Right kidney (tissue), 1 donor: ENCODE results near the gene C2CD4C.
A peak's percentile ranks its signal among the peaks of the same experiment; 100 is the strongest.
"Not testable (repeated sequence)": the region's sequence is repeated elsewhere in the genome, so short reads cannot be mapped to it uniquely, and the experiment has no call there.

ENCODE experiments used
- DNase-seq: peaks from one replicate; pipeline ENCODE4 v3.0.0-alpha.2; 2016

C2CD4C gene

GRCh38 chr19:383040-383439, 25.9 kb downstream of the C2CD4C start:
- no peak for DNase-seq

- DNase-seq = not testable (repeated sequence)
Measured at GRCh38 chr19:382578-382977, 26.4 kb downstream of the C2CD4C start.

GRCh38 chr19:381901-382300, 27.0 kb downstream of the C2CD4C start:
- DNase-seq = not testable (repeated sequence)

GRCh38 chr19:380618-381219, 28.2 kb downstream of the C2CD4C start:
- DNase-seq = not testable (repeated sequence)

- no peak for DNase-seq
Measured at GRCh38 chr19:379796-380195, 29.2 kb downstream of the C2CD4C start.

GRCh38 chr19:378706-379105, 30.2 kb downstream of the C2CD4C start:
- DNase-seq = no peak

GRCh38 chr19:377801-378581, 31.0 kb downstream of the C2CD4C start:
- DNase-seq = no peak

- no peak for DNase-seq
Measured at GRCh38 chr19:376111-376470, 32.9 kb downstream of the C2CD4C start.

- DNase-seq = no peak
Measured at GRCh38 chr19:375395-376110, 33.4 kb downstream of the C2CD4C start.

GRCh38 chr19:374886-375235, 34.1 kb downstream of the C2CD4C start:
- DNase-seq = no peak

GRCh38 chr19:374183-374885, 34.6 kb downstream of the C2CD4C start:
- no peak for DNase-seq

- DNase-seq = no peak
Measured at GRCh38 chr19:373391-374182, 35.4 kb downstream of the C2CD4C start.

- DNase-seq = no peak
Measured at GRCh38 chr19:372306-372890, 36.5 kb downstream of the C2CD4C start.

- DNase-seq = no peak
Measured at GRCh38 chr19:371501-372168, 37.3 kb downstream of the C2CD4C start.

- no peak for DNase-seq
Measured at GRCh38 chr19:370641-371330, 38.2 kb downstream of the C2CD4C start.

- no peak for DNase-seq
Measured at GRCh38 chr19:369876-370275, 39.1 kb downstream of the C2CD4C start.

- DNase-seq = no peak
Measured at GRCh38 chr19:369256-369655, 39.7 kb downstream of the C2CD4C start.

- DNase-seq = no peak
Measured at GRCh38 chr19:368630-369024, 40.3 kb downstream of the C2CD4C start.

GRCh38 chr19:367963-368629, 40.9 kb downstream of the C2CD4C start:
- DNase-seq = peak; percentile 41

GRCh38 chr19:367561-367960, 41.4 kb downstream of the C2CD4C start:
- no peak for DNase-seq
